Fibroblast of peridontal ligament (primary cell): ENCODE data around the gene DNAJB1.
"Not testable (repeated sequence)": the region's sequence is repeated elsewhere in the genome, so short reads cannot be mapped to it uniquely, and the experiment has no call there.

Source experiments
- DNase-seq: peaks from one replicate; pipeline ENCODE4 v3.0.0-alpha.2; 2010; ENCODE audit errors: extremely low read depth

DNAJB1 gene

GRCh38 chr19:14553042-14553938, 35.1 kb upstream of the DNAJB1 start:
- DNase-seq, result no peak

- not testable (repeated sequence) for DNase-seq
Observed at GRCh38 chr19:14552006-14552360, 33.8 kb upstream of the DNAJB1 start.

- DNase-seq, result not testable (repeated sequence)
Observed at GRCh38 chr19:14551134-14552005, 33.2 kb upstream of the DNAJB1 start.

GRCh38 chr19:14550201-14550754, 32.1 kb upstream of the DNAJB1 start:
- no peak for DNase-seq

- DNase-seq, result no peak
Observed at GRCh38 chr19:14545716-14546082, 27.5 kb upstream of the DNAJB1 start.

GRCh38 chr19:14544977-14545715, 26.9 kb upstream of the DNAJB1 start:
- no peak for DNase-seq

GRCh38 chr19:14544047-14544446, 25.9 kb upstream of the DNAJB1 start:
- no peak for DNase-seq

- DNase-seq, result peak; percentile 53
Observed at GRCh38 chr19:14542711-14543328, 24.6 kb upstream of the DNAJB1 start.

GRCh38 chr19:14541979-14542378, 23.8 kb upstream of the DNAJB1 start:
- not testable (repeated sequence) for DNase-seq

GRCh38 chr19:14540741-14541525, 22.7 kb upstream of the DNAJB1 start:
- no peak for DNase-seq

- peak; percentile 26 for DNase-seq
Observed at GRCh38 chr19:14536926-14537692, 18.9 kb upstream of the DNAJB1 start.

GRCh38 chr19:14533450-14533849, 15.3 kb upstream of the DNAJB1 start:
- no peak for DNase-seq

GRCh38 chr19:14530506-14530905, 12.3 kb upstream of the DNAJB1 start:
- DNase-seq, result no peak

GRCh38 chr19:14530005-14530348, 11.8 kb upstream of the DNAJB1 start:
- no peak for DNase-seq

- peak; percentile 100 for DNase-seq
Observed at GRCh38 chr19:14529254-14530004, 11.2 kb upstream of the DNAJB1 start, which contains the start of gene TECR. Gene TECR (plus strand): TSS chr19:14529594. CDS start chr19:14529697, 103 bp downstream.

- DNase-seq, result no peak
Observed at GRCh38 chr19:14528419-14529253, 10.4 kb upstream of the DNAJB1 start.

- no peak for DNase-seq
Observed at GRCh38 chr19:14526423-14526822, 8.2 kb upstream of the DNAJB1 start.

GRCh38 chr19:14525729-14526128, 7.5 kb upstream of the DNAJB1 start:
- DNase-seq, result no peak
